OCI-M2 (cell line): Measurements from ENCODE around the gene CEP83.

Source experiments
- DNase-seq: peaks from one replicate; lab custom pipeline; 2025; ENCODE audit not compliant: unreplicated experiment; lab: John Stamatoyannopoulos, UW

CEP83 gene

GRCh38 chr12:94309373-94309772 is 150.3 kb downstream of the CEP83 start:
- no peak for DNase-seq

- DNase-seq, result no peak
Measured at GRCh38 chr12:94308612-94309011, 151.1 kb downstream of the CEP83 start.

- no peak for DNase-seq
Measured at GRCh38 chr12:94305130-94305957, 154.3 kb downstream of the CEP83 start.

- DNase-seq, result no peak
Measured at GRCh38 chr12:94304566-94305061, 155.1 kb downstream of the CEP83 start.

GRCh38 chr12:94304012-94304411 is 155.7 kb downstream of the CEP83 start:
- DNase-seq, result no peak

- DNase-seq, result no peak
Measured at GRCh38 chr12:94299846-94300245, 159.8 kb downstream of the CEP83 start.

GRCh38 chr12:94297876-94298505 is 161.7 kb downstream of the CEP83 start:
- DNase-seq, result no peak

GRCh38 chr12:94297096-94297699 is 162.5 kb downstream of the CEP83 start:
- no peak for DNase-seq

- DNase-seq, result no peak
Measured at GRCh38 chr12:94290353-94290752, 169.3 kb downstream of the CEP83 start.

- no peak for DNase-seq
Measured at GRCh38 chr12:94289461-94290312, 170.0 kb downstream of the CEP83 start.

- DNase-seq, result no peak
Measured at GRCh38 chr12:94287245-94287628, 172.4 kb downstream of the CEP83 start.

GRCh38 chr12:94286583-94287244 is 173.0 kb downstream of the CEP83 start:
- DNase-seq, result no peak

GRCh38 chr12:94285943-94286582 is 173.6 kb downstream of the CEP83 start:
- no peak for DNase-seq

- DNase-seq, result no peak
Measured at GRCh38 chr12:94284859-94285258, 174.8 kb downstream of the CEP83 start.

GRCh38 chr12:94284046-94284445 is 175.6 kb downstream of the CEP83 start:
- no peak for DNase-seq

- DNase-seq, result no peak
Measured at GRCh38 chr12:94282675-94283074, 177.0 kb downstream of the CEP83 start.

- DNase-seq, result no peak
Measured at GRCh38 chr12:94280063-94280462, 179.6 kb downstream of the CEP83 start.

GRCh38 chr12:94277426-94278000 is 182.2 kb downstream of the CEP83 start:
- DNase-seq, result no peak

- no peak for DNase-seq
Measured at GRCh38 chr12:94276725-94277124, 182.9 kb downstream of the CEP83 start.

- DNase-seq, result no peak
Measured at GRCh38 chr12:94273272-94273671, 186.4 kb downstream of the CEP83 start.
